T-helper 17 cell (primary cell): ENCODE results near the gene GRAP. TPM values are rescaled to one million over a fixed set of nuclear protein-coding genes. Genes with fewer than 3 reads are reported as not detected.

Source experiments
- ATAC-seq: fragments of 150-1000 bp; cut with Tn5 transposase; 2 replicates; pipeline ENCODE4 v1.10.0; 2021; ENCODE audit warnings: mild to moderate bottlenecking, moderate library complexity
- DNase-seq, 3 donors: peaks; one replicate each; pipeline versions ENCODE4 v3.0.0 to v3.0.0-alpha.2; 2020 to 2021
- H3K9me3 ChIP-seq: one replicate; pipeline ENCODE4 v1.7.0; 2013; ENCODE audit warnings: low read length, mild to moderate bottlenecking; ENCODE audit not compliant: control insufficient read depth, poor library complexity, severe bottlenecking
- H3K27ac Mint-ChIP-seq: one replicate; pipeline ENCODE4 v1.8.0; 2022; ENCODE audit warnings: mild to moderate bottlenecking, moderate library complexity, mixed read lengths
- H3K27me3 Mint-ChIP-seq: one replicate; pipeline ENCODE4 v1.8.0; 2022; ENCODE audit warnings: mixed read lengths
- H3K36me3 Mint-ChIP-seq: one replicate; pipeline ENCODE4 v1.8.0; 2022; ENCODE audit warnings: low read depth, mixed read lengths
- H3K4me1 Mint-ChIP-seq: one replicate; pipeline ENCODE4 v1.8.0; 2022; ENCODE audit warnings: mild to moderate bottlenecking, mixed read lengths
- H3K4me3 Mint-ChIP-seq: one replicate; pipeline ENCODE4 v1.8.0; 2022; ENCODE audit warnings: mild to moderate bottlenecking, moderate library complexity, mixed read lengths
- total RNA-seq, 4 donors: library from RNA in 2 of 4; stranded (reverse) in 2 of 4; gene quantifications; one replicate each; pipeline ENCODE4 v1.2.3 and lab custom pipeline; 2022 to 2026

The GRAP gene
- total RNA-seq, 2 donors from 2014 or later, result 23.8 to 26.7 TPM

- Mint-ChIP-seq H3K4me3 (peak overlapping the region; percentile 3), H3K36me3 (no peaks in the 10 kb centered on the region), H3K27me3 (peaks cover 7% of the 10 kb centered on the region), H3K27ac (no peak overlapping the region), H3K4me1 (peaks cover 14% of the 10 kb centered on the region)
- DNase-seq (no peak), ATAC-seq (no peak)
- no peaks in the 10 kb centered on the region for H3K9me3 ChIP-seq
Measured at GRCh38 chr17:19019041-19019941, 27.5 kb downstream of the GRAP start.

GRCh38 chr17:19018600-19018950 lies 28.2 kb downstream of the GRAP start:
- H3K4me1 Mint-ChIP-seq, result peaks cover 13% of the 10 kb centered on the region
- H3K9me3 ChIP-seq, result no peaks in the 10 kb centered on the region
- ATAC-seq, result no peak
- DNase-seq, result no peak
- H3K36me3 Mint-ChIP-seq, result no peaks in the 10 kb centered on the region
- no peak overlapping the region for H3K4me3 Mint-ChIP-seq
- H3K27me3 Mint-ChIP-seq, result peaks cover 7% of the 10 kb centered on the region
- H3K27ac Mint-ChIP-seq, result no peak overlapping the region

GRCh38 chr17:19017804-19018599 lies 28.8 kb downstream of the GRAP start:
- Mint-ChIP-seq H3K4me3 (no peak overlapping the region), H3K4me1 (peaks cover 13% of the 10 kb centered on the region), H3K36me3 (no peaks in the 10 kb centered on the region), H3K27ac (no peak overlapping the region), H3K27me3 (peaks cover 7% of the 10 kb centered on the region)
- no peak for ATAC-seq
- no peaks in the 10 kb centered on the region for H3K9me3 ChIP-seq
- DNase-seq, result no peak

- Mint-ChIP-seq H3K36me3 (no peaks in the 10 kb centered on the region), H3K27me3 (peaks cover 7% of the 10 kb centered on the region), H3K27ac (no peak overlapping the region), H3K4me3 (no peak overlapping the region), H3K4me1 (peaks cover 13% of the 10 kb centered on the region)
- DNase-seq, result no peak
- no peaks in the 10 kb centered on the region for H3K9me3 ChIP-seq
- no peak for ATAC-seq
Measured at GRCh38 chr17:19017401-19017800, 29.4 kb downstream of the GRAP start.

GRCh38 chr17:19016881-19017280 lies 29.9 kb downstream of the GRAP start:
- H3K4me3 Mint-ChIP-seq, result no peak overlapping the region
- peaks cover 13% of the 10 kb centered on the region for H3K4me1 Mint-ChIP-seq
- H3K36me3 Mint-ChIP-seq, result no peaks in the 10 kb centered on the region
- no peak overlapping the region for H3K27ac Mint-ChIP-seq
- no peaks in the 10 kb centered on the region for H3K9me3 ChIP-seq
- peaks cover 7% of the 10 kb centered on the region for H3K27me3 Mint-ChIP-seq
- DNase-seq (no peak), ATAC-seq (no peak)

GRCh38 chr17:19016297-19016696 lies 30.5 kb downstream of the GRAP start:
- Mint-ChIP-seq H3K27ac (no peak overlapping the region), H3K36me3 (no peaks in the 10 kb centered on the region), H3K4me1 (peaks cover 13% of the 10 kb centered on the region), H3K27me3 (peaks cover 7% of the 10 kb centered on the region), H3K4me3 (no peak overlapping the region)
- no peaks in the 10 kb centered on the region for H3K9me3 ChIP-seq
- no peak for DNase-seq
- ATAC-seq, result no peak

GRCh38 chr17:19015428-19015827 lies 31.3 kb downstream of the GRAP start:
- H3K4me1 Mint-ChIP-seq, result peaks cover 15% of the 10 kb centered on the region
- no peaks in the 10 kb centered on the region for H3K9me3 ChIP-seq
- H3K36me3 Mint-ChIP-seq, result no peaks in the 10 kb centered on the region
- H3K27me3 Mint-ChIP-seq, result peaks cover 7% of the 10 kb centered on the region
- no peak overlapping the region for H3K4me3 Mint-ChIP-seq
- no peak for DNase-seq
- ATAC-seq, result no peak
- no peak overlapping the region for H3K27ac Mint-ChIP-seq

- H3K27ac Mint-ChIP-seq, result no peak overlapping the region
- peaks cover 15% of the 10 kb centered on the region for H3K4me1 Mint-ChIP-seq
- H3K9me3 ChIP-seq, result no peaks in the 10 kb centered on the region
- H3K27me3 Mint-ChIP-seq, result peaks cover 7% of the 10 kb centered on the region
- no peak overlapping the region for H3K4me3 Mint-ChIP-seq
- no peak for ATAC-seq
- H3K36me3 Mint-ChIP-seq, result no peaks in the 10 kb centered on the region
- DNase-seq, result no peak
Measured at GRCh38 chr17:19014628-19015215, 32.0 kb downstream of the GRAP start.

- DNase-seq (no peak), ATAC-seq (no peak)
- H3K4me1 Mint-ChIP-seq, result peaks cover 14% of the 10 kb centered on the region
- H3K27ac Mint-ChIP-seq, result no peak overlapping the region
- peaks cover 7% of the 10 kb centered on the region for H3K27me3 Mint-ChIP-seq
- H3K4me3 Mint-ChIP-seq, result no peak overlapping the region
- no peaks in the 10 kb centered on the region for H3K9me3 ChIP-seq
- H3K36me3 Mint-ChIP-seq, result no peaks in the 10 kb centered on the region
Measured at GRCh38 chr17:19013806-19014627, 32.7 kb downstream of the GRAP start.

- H3K9me3 ChIP-seq, result no peaks in the 10 kb centered on the region
- Mint-ChIP-seq H3K27ac (no peak overlapping the region), H3K36me3 (no peaks in the 10 kb centered on the region), H3K4me3 (no peak overlapping the region), H3K27me3 (peaks cover 7% of the 10 kb centered on the region), H3K4me1 (peaks cover 8% of the 10 kb centered on the region)
- ATAC-seq, result no peak
- DNase-seq, result no peak
Measured at GRCh38 chr17:19013226-19013625, 33.5 kb downstream of the GRAP start.

- no peaks in the 10 kb centered on the region for H3K9me3 ChIP-seq
- Mint-ChIP-seq H3K27ac (no peak overlapping the region), H3K36me3 (no peaks in the 10 kb centered on the region), H3K27me3 (peaks cover 7% of the 10 kb centered on the region), H3K4me3 (peak overlapping the region; percentile 33), H3K4me1 (peaks cover 8% of the 10 kb centered on the region)
- ATAC-seq (no peak), DNase-seq (no peak)
Measured at GRCh38 chr17:19012171-19013080, 34.3 kb downstream of the GRAP start.

- peaks cover 5% of the 10 kb centered on the region for H3K4me1 Mint-ChIP-seq
- ATAC-seq (no peak), DNase-seq (no peak)
- H3K9me3 ChIP-seq, result no peaks in the 10 kb centered on the region
- H3K4me3 Mint-ChIP-seq, result no peak overlapping the region
- H3K27ac Mint-ChIP-seq, result no peak overlapping the region
- H3K36me3 Mint-ChIP-seq, result no peaks in the 10 kb centered on the region
- peaks cover 7% of the 10 kb centered on the region for H3K27me3 Mint-ChIP-seq
Measured at GRCh38 chr17:19011581-19011980, 35.2 kb downstream of the GRAP start.
